GM19240 (cell line): Measurements from ENCODE around the gene GPC5.

Source experiments
- DNase-seq: peaks from one replicate; pipeline ENCODE4 v3.0.0; 2011; ENCODE audit warnings: low spot score; ENCODE audit not compliant: insufficient read length

GPC5 gene

GRCh38 chr13:91454666-91455065 is 56.2 kb downstream of the GPC5 start:
- DNase-seq, result no peak

DNA sequence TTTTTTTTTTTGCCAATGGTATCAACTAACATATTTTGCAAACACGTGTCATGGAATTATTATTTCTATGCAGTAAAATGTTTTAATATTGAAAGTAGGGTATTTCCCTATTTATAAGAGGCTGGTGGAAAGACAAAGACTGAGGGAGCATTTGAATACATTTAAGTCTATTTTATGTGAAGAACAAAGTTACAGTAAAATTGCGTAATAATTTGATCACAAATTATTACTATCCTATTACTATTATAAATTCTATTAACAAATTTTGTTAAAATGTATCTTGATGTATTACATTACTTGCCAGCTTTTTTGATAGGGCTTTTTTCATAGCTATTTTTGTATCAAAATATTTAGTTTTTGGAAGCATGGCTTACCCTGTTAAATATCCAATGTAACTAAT is 58.4 kb downstream of the GPC5 start:
- DNase-seq, result no peak

- no peak for DNase-seq
These were observed 61.1 kb downstream of the GPC5 start for GRCh38 chr13:91459485-91459884.

DNA sequence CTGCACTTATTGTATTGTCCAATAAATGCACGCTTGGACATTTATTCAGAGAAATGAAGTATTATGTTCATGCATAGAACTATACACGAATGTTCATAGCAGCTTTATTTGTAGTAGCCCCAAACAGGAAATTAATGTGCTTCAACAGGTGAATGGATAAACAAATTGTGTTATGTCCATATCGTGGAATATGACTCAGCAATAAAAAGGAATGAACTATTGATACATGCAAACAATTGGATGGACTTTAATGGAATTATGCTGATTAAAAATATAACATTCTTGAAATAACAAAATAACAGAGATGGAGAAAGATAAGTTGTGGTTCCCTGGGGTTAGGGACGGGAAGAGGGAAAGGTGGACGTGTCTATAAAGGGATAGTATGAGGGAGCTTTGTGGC is 65.9 kb downstream of the GPC5 start:
- DNase-seq, result no peak

DNA sequence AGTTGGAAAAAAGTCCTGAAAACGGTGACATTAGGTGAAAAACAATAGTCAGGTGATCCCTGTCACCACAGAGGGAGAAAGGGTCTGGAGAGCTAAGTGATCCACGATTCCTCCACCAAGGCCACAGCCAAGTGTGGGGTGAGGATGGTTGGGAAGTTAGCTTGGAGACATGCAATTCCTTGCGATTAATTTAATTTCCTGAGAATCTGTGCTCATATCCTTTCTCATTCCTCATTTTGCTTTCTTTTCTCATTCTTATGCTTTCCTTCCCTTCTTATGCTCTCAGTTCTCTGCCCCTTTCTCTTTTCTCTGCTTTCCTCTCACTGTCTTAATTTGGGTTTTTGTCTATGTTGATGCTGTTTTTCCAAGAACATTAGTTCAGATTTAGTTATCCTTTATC is 68.8 kb downstream of the GPC5 start:
- no peak for DNase-seq

GRCh38 chr13:91468301-91468700 is 69.9 kb downstream of the GPC5 start:
- no peak for DNase-seq

GRCh38 chr13:91470084-91470621 is 71.7 kb downstream of the GPC5 start:
- DNase-seq, result no peak

DNA sequence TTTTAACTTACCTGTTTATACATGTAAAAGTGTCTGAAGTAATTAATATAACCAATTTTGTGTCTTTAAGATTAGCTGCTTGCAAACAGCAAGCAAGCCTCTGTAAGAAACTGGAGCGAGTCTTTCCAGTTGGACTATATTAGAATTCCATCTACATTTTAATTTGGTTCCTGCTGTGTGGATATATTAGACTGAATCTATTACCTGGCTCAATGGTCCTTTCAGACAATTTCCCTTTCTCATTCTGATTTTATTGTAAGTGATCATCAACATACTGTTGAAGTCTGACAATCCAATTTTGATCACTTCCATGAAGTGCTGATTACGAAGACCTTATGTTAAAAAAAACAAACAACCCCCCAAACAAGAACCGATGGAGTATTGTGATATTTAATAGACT is 72.3 kb downstream of the GPC5 start:
- no peak for DNase-seq

- no peak for DNase-seq
These were observed 84.0 kb downstream of the GPC5 start for GRCh38 chr13:91482427-91482826.

GRCh38 chr13:91491980-91492379 is 93.6 kb downstream of the GPC5 start:
- no peak for DNase-seq

- no peak for DNase-seq
These were observed 95.0 kb downstream of the GPC5 start for GRCh38 chr13:91493442-91493841.

- DNase-seq, result no peak
These were observed 99.9 kb downstream of the GPC5 start for GRCh38 chr13:91498298-91498697.

GRCh38 chr13:91504216-91504615 is 105.8 kb downstream of the GPC5 start:
- no peak for DNase-seq

DNA sequence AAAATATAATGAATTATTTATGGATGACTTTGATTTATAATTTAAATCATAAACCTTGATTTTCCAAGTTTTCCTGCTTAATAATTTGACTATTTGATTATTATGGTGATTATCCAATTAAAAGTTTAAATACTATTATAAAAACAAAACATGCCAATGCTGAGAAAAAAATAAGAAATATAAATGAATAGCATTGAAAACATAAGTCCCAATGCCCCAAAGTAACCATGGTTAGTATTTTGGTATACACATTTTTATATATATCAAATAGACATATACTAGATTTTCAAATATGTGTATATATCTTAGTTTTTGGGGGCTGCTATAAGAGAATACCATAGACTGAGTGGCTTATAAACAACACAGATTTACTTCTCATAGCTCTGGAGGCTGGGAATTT is 108.3 kb downstream of the GPC5 start:
- no peak for DNase-seq

- DNase-seq, result no peak
These were observed 111.6 kb downstream of the GPC5 start for GRCh38 chr13:91510058-91510457.

- no peak for DNase-seq
These were observed 115.4 kb downstream of the GPC5 start for GRCh38 chr13:91513790-91514189.

GRCh38 chr13:91516799-91517198 is 118.4 kb downstream of the GPC5 start:
- no peak for DNase-seq

DNA sequence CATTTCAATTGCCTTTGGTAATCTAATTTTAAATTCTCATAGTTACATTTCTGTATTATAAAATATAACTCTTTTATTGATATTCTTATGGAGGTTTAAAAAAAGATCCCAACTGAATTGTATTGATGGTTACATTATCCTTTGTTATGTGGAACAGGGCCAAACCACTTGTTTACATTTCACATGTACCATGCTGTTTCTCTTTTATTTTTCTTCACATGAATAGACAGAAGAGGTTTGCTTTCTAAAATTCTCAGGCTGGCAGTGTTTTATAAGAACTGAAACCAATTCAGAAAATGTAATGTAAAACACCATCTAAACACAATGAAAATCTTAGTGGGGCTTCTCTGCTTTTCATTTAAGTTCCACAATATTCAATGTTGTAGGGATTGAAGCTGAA is 122.5 kb downstream of the GPC5 start:
- no peak for DNase-seq

DNA sequence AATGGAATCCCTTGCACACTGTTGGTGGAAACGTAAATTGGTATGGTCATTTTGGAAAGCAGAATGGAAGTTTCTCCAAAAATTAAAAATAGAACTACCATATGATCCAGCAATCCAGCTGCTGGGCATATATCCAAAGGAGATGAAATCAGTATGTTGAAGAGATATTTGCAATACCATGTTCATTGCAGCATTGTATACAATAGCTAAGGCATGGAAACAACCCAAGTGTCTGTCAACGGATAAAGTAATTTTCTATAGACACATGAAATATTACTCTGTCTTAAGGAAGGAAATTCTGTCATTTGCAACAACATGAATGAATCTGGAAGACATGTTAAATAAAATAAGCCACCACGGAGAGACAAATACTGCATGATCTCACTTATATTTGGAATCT is 124.7 kb downstream of the GPC5 start:
- no peak for DNase-seq

- no peak for DNase-seq
These were observed 128.2 kb downstream of the GPC5 start for GRCh38 chr13:91526543-91527033.

DNA sequence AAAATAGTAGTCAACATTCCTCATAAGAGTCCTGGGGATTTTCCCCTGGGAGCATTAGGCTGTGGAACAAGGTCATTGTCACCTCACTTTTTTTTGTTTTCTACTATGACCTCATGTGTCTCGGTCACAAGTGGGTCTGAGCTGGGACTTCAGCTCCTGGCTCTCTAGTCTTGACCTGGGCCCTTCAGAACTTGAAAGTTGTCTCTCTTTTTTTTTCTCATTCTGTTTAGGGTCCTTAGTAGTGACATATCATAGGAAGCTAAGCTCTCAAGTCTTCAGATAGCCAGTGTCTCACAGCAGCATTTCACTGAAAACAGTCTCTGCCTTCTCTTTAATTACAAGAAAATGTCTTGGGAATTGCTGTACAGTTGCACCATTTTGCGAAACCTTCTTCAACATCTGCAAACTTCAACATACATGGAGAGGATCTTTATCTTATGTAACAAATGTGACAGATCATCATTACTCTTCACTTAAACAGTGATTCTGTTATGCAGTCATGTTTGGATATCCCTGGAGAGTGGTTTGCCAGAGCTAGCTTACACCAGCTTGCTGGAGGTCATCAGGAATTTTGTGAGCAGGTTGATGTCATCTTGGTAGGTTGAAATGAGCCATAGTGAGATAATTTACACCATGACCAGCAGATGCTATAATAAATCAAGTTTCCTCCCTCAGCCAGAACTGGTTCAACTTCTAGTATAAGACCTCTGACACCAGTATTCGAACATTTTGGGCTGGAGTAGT is 131.5 kb downstream of the GPC5 start:
- no peak for DNase-seq

DNA sequence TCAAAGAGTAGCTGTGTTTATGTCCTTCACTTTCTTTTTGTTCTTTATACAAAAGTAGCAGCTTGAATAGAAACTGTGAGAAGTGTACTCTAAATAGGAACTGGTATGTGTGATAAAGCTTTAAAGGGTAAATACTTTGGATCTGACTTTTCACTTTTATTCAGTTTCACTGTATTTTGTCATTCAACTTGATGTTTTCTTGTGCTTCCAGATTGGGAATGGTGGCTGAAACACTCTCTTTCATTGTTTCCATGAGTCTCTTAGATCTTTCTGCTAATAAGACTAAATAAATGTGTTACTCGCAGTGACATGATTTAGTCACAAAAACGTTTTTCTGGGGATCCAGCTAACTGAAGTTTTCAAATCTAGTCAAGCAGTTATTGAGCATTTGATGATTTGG is 133.2 kb downstream of the GPC5 start:
- DNase-seq, result no peak

DNA sequence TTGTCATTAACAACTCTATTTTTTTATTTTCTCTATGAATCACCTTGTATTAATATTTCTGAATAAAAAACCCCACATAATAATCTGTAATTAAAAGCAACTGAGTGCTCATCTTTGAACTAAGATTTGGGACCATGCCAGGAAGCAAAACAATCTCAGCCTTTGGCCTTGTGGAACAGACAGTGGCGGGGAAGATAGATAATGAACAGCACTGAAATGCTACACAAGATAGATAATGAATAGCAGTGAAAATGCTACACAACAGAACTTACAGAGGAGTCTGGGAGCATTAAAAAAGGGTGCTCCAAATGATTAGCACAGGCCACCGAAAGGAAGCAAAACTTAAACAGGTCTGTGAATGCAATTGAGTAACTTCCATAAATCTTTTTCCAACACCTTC is 134.9 kb downstream of the GPC5 start:
- no peak for DNase-seq
